DND-41 (cell line): ENCODE data around the gene PAK5.

Source experiments
- ATAC-seq: fragments of 200-7000 bp; cut with Tn5 transposase; 3 replicates; pipeline ENCODE4 v1.9.1; 2021; ENCODE audit warnings: low read depth; ENCODE audit not compliant: insufficient read depth
- DNase-seq: peaks from one replicate; pipeline ENCODE4 v3.0.0-alpha.2; 2020
- H2AFZ ChIP-seq: 2 replicates; pipeline ENCODE4 v1.6.0; 2012; ENCODE audit warnings: low read depth, low read length
- H3K27ac ChIP-seq: 2 replicates; pipeline ENCODE4 v1.5.1; 2012; ENCODE audit warnings: low read length, inconsistent platforms
- H3K27me3 ChIP-seq: fragments of 200-600 bp; sonication (generic); 2 replicates; pipeline ENCODE4 v1.6.0; 2012; ENCODE audit warnings: low read length, mild to moderate bottlenecking, inconsistent platforms; ENCODE audit not compliant: insufficient read depth, poor library complexity
- H3K36me3 ChIP-seq: 2 replicates; pipeline ENCODE4 v1.5.1; 2012; ENCODE audit warnings: low read length, inconsistent platforms; ENCODE audit not compliant: insufficient read depth
- H3K4me1 ChIP-seq: 2 replicates; pipeline ENCODE4 v1.5.1; 2012; ENCODE audit warnings: mild to moderate bottlenecking, low read length; ENCODE audit not compliant: insufficient read depth
- H3K4me2 ChIP-seq: 2 replicates; pipeline ENCODE4 v1.6.0; 2012; ENCODE audit warnings: mild to moderate bottlenecking, moderate library complexity, low read length, inconsistent platforms; ENCODE audit not compliant: insufficient read depth
- H3K4me3 ChIP-seq, 2 experiments: fragments of 200-600 bp in 1 of 2; shearing (Covaris generic) in 1 of 2; 2 replicates each; pipeline ENCODE4 v1.5.1; 2012 to 2016; ENCODE audit warnings: inconsistent platforms in 2 of 2, low read length in 2 of 2, mild to moderate bottlenecking in 2 of 2, low read depth in 1 of 2, moderate library complexity in 1 of 2
- H3K79me2 ChIP-seq: 2 replicates; pipeline ENCODE4 v1.6.0; 2012; ENCODE audit warnings: low read length, inconsistent platforms; ENCODE audit not compliant: insufficient read depth
- H3K9ac ChIP-seq: 2 replicates; pipeline ENCODE4 v1.6.0; 2012; ENCODE audit warnings: low read depth, mild to moderate bottlenecking, inconsistent platforms, low read length, moderate library complexity
- H3K9me3 ChIP-seq: 2 replicates; pipeline ENCODE4 v1.5.1; 2012; ENCODE audit warnings: low read length, moderate library complexity, mild to moderate bottlenecking, inconsistent platforms; ENCODE audit not compliant: insufficient read depth, severe bottlenecking
- H4K20me1 ChIP-seq: 2 replicates; pipeline ENCODE4 v1.6.0; 2012; ENCODE audit warnings: low read length; ENCODE audit not compliant: insufficient read depth
- CTCF ChIP-seq: IDR thresholded peaks from 2 replicates; pipeline ENCODE4 v1.5.1; 2012; ENCODE audit warnings: borderline replicate concordance, low read length, moderate library complexity, mild to moderate bottlenecking; ENCODE audit not compliant: poor library complexity, severe bottlenecking; ENCODE audit errors: extremely low read depth
- EZH2 ChIP-seq: IDR thresholded peaks from 3 replicates; pipeline ENCODE4 v1.6.1; 2012; ENCODE audit warnings: borderline replicate concordance, low read depth, mild to moderate bottlenecking, moderate library complexity, low read length, inconsistent platforms; ENCODE audit not compliant: severe bottlenecking

PAK5 gene

GRCh38 chr20:9557411-9557810 is 281.5 kb downstream of the PAK5 start:
- H3K79me2 ChIP-seq: no peaks in the 10 kb centered on the region
- TF ChIP-seq EZH2 (no peak), CTCF (no peak)

GRCh38 chr20:9555781-9556180 is 283.1 kb downstream of the PAK5 start:
- no peaks in the 10 kb centered on the region for H3K4me1 ChIP-seq
- no peaks in the 10 kb centered on the region for H3K79me2 ChIP-seq
- no peak overlapping the region for H3K4me2 ChIP-seq
- H3K9me3 ChIP-seq: no peaks in the 10 kb centered on the region
- no peak overlapping the region for H3K4me3 ChIP-seq
- no peak overlapping the region for H3K9ac ChIP-seq
- no peaks in the 10 kb centered on the region for H4K20me1 ChIP-seq
- ATAC-seq (no peak), DNase-seq (no peak)
- no peaks in the 10 kb centered on the region for H3K27me3 ChIP-seq
- H3K27ac ChIP-seq: no peak overlapping the region
- no peaks in the 10 kb centered on the region for H3K36me3 ChIP-seq
- H2AFZ ChIP-seq: no peak overlapping the region
- TF ChIP-seq CTCF (no peak), EZH2 (no peak)

More at GRCh38 chr20:9557411-9557810, 281.5 kb downstream of the PAK5 start:
- Histone ChIP-seq H3K9me3 (no peaks in the 10 kb centered on the region), H3K4me2 (no peak overlapping the region), H3K27ac (no peak overlapping the region), H2AFZ (no peak overlapping the region), H3K36me3 (no peaks in the 10 kb centered on the region), H4K20me1 (no peaks in the 10 kb centered on the region), H3K9ac (no peak overlapping the region), H3K27me3 (no peaks in the 10 kb centered on the region), H3K4me3 (no peak overlapping the region), H3K4me1 (no peaks in the 10 kb centered on the region)
- ATAC-seq (no peak), DNase-seq (no peak)

GRCh38 chr20:9551808-9552550 is 286.9 kb downstream of the PAK5 start:
- Histone ChIP-seq H3K4me1 (no peaks in the 10 kb centered on the region), H2AFZ (no peak overlapping the region), H4K20me1 (no peaks in the 10 kb centered on the region), H3K79me2 (no peaks in the 10 kb centered on the region), H3K27me3 (no peaks in the 10 kb centered on the region), H3K4me2 (no peak overlapping the region), H3K36me3 (no peaks in the 10 kb centered on the region), H3K27ac (no peak overlapping the region), H3K9me3 (no peaks in the 10 kb centered on the region), H3K4me3 (no peak overlapping the region), H3K9ac (no peak overlapping the region)
- ATAC-seq (no peak), DNase-seq (no peak)
- TF ChIP-seq CTCF (no peak), EZH2 (no peak)
